CD4-positive, alpha-beta T cell (primary cell): ENCODE data around the gene HNRNPAB. TPM values are rescaled to one million over a fixed set of nuclear protein-coding genes. Genes with fewer than 3 reads are reported as not detected.

Experiments
- ATAC-seq: fragments of 200-7000 bp; cut with Tn5 transposase; one replicate; pipeline ENCODE4 v1.10.0; 2022; ENCODE audit warnings: mild to moderate bottlenecking; ENCODE audit not compliant: poor library complexity
- CTCF ChIA-PET: fragments of 350-600 bp; sonication (Branson Sonifier 250); formaldehyde crosslinking; loops from one replicate; lab custom pipeline; 2021; ENCODE audit warnings: antibody characterized with exemption, inconsistent platforms; lab: Charles Lee
- POLR2A ChIA-PET: fragments of 350-600 bp; sonication (Branson Sonifier 250); formaldehyde crosslinking; loops from one replicate; lab custom pipeline; 2021; ENCODE audit warnings: antibody characterized with exemption, inconsistent platforms; lab: Charles Lee
- DNase-seq, 14 experiments: peaks; one replicate each; pipeline ENCODE4 v3.0.0-alpha.2; 2013 to 2020; ENCODE audit warnings: mixed read lengths in 2 of 14
- H3K27ac ChIP-seq, 2 donors: one replicate each; pipeline versions ENCODE4 v1.5.1 to v1.7.0; 2013; ENCODE audit warnings: low read length in 2 of 2, low read depth in 1 of 2, mild to moderate bottlenecking in 1 of 2
- H3K27me3 ChIP-seq, 2 experiments: 1 replicate in 1 of 2; 2 replicates in 1 of 2; pipeline versions ENCODE4 v1.6.1 to v1.7.0; 2013; ENCODE audit warnings: low read length in 2 of 2, control low read depth in 1 of 2, mild to moderate bottlenecking in 1 of 2, moderate library complexity in 1 of 2; ENCODE audit not compliant: insufficient read depth in 2 of 2, control insufficient read depth in 1 of 2
- H3K36me3 ChIP-seq: one replicate; pipeline ENCODE4 v1.6.1; 2013; ENCODE audit warnings: low read length, control low read depth; ENCODE audit not compliant: insufficient read depth
- H3K4me1 ChIP-seq: one replicate; pipeline ENCODE4 v1.6.1; 2013; ENCODE audit warnings: low read length, control low read depth; ENCODE audit not compliant: insufficient read depth
- H3K4me3 ChIP-seq: one replicate; pipeline ENCODE4 v1.5.1; 2013; ENCODE audit warnings: mild to moderate bottlenecking, low read length, moderate library complexity
- H3K9me3 ChIP-seq, 2 experiments: 1 replicate in 1 of 2; 2 replicates in 1 of 2; pipeline versions ENCODE4 v1.6.1 to v1.7.0; 2013; ENCODE audit warnings: low read length in 2 of 2, mild to moderate bottlenecking in 2 of 2, control low read depth in 1 of 2, moderate library complexity in 1 of 2; ENCODE audit not compliant: control insufficient read depth in 1 of 2, insufficient read depth in 1 of 2
- H3K27ac Mint-ChIP-seq: one replicate; pipeline ENCODE4 v1.8.0; 2020; ENCODE audit warnings: mixed read lengths
- H3K27me3 Mint-ChIP-seq: one replicate; pipeline ENCODE4 v1.8.0; 2021; ENCODE audit warnings: mixed read lengths
- H3K36me3 Mint-ChIP-seq: one replicate; pipeline ENCODE4 v1.8.0; 2021; ENCODE audit warnings: low read depth, mixed read lengths
- H3K4me1 Mint-ChIP-seq: one replicate; pipeline ENCODE4 v1.8.0; 2021; ENCODE audit warnings: low read depth, mixed read lengths
- H3K4me3 Mint-ChIP-seq: one replicate; pipeline ENCODE4 v1.8.0; 2020; ENCODE audit warnings: mild to moderate bottlenecking, mixed read lengths
- H3K9me3 Mint-ChIP-seq: one replicate; pipeline ENCODE4 v1.8.0; 2020; ENCODE audit warnings: mixed read lengths
- intact Hi-C, 2 experiments: fragments of 100-400 bp; cut with DNase I in 1 of 2; cut with micrococcal nuclease in 1 of 2; formaldehyde crosslinking; loops; one replicate each; pipeline versions ENCODE4 v1.15.1 to v1.9.0; 2023 to 2025; cut with DNase I, micrococcal nuclease
- total RNA-seq, 174 experiments: library from RNA in 2 of 174; stranded (reverse) in 2 of 174; gene quantifications; one replicate each; pipeline ENCODE4 v1.2.3 and lab custom pipeline; 2021 to 2026
- TF ChIP-seq, protein P1 (sequence below): fragments of 200-600 bp; IDR thresholded peaks from one replicate; pipeline ENCODE4 v1.8.0; 2022; ENCODE audit warnings: antibody characterized with exemption, mild to moderate bottlenecking

HNRNPAB gene
- total RNA-seq, 2 experiments from 2014 or later: 63.6 to 68.9 TPM

DNA sequence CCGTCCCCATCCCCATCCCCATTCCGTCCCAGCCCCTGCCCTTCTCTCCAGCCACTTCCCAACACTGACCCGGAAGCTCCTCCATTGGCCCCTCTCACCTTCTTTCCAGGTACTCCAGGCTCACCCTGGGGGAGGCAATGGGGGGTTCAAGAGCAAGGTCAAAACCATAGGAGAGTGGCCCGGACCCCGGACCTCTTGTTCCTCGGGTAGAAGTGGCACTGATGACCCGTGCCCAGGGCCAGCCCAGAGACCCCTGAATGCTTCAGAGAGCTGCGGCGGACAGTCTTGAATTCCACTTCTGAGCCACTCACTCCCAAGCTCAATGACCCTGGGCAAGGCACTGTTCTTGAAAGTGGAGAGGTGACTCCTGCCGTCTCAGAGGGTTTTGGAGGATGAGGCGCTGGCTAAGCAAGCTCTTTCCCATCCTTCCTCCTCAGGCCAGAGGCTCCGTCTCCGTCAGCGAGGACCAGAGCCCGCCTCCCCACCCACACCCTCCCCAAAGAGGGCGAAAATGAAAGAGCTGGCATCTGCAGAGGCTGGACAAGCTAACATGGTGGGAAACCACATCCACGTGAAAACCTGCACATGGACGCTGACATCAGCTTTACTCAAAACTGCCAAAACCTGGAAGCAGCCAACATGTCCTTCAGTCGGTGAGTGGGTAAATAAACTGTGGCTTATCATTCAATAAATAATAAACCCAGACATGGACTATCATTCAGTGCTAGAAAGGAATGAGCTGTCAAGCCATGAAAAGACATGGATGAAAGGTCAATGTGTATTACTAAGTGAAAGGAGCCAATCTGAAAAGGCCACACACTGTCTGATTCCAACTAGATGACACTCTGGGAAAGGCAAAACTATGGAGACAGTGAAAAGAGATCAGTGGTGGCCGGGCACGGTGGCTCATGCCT lies 55.5 kb downstream of the HNRNPAB start:
- intact Hi-C loops: no loop called here
- Mint-ChIP-seq H3K36me3 (no peaks in the 10 kb centered on the region), H3K4me1 (no peaks in the 10 kb centered on the region), H3K4me3 (no peak overlapping the region), H3K27me3 (no peaks in the 10 kb centered on the region), H3K9me3 (no peaks in the 10 kb centered on the region), H3K27ac (no peak overlapping the region)
- no peaks in the 10 kb centered on the region for H3K27me3 ChIP-seq
- TF ChIP-seq, protein P1, sequence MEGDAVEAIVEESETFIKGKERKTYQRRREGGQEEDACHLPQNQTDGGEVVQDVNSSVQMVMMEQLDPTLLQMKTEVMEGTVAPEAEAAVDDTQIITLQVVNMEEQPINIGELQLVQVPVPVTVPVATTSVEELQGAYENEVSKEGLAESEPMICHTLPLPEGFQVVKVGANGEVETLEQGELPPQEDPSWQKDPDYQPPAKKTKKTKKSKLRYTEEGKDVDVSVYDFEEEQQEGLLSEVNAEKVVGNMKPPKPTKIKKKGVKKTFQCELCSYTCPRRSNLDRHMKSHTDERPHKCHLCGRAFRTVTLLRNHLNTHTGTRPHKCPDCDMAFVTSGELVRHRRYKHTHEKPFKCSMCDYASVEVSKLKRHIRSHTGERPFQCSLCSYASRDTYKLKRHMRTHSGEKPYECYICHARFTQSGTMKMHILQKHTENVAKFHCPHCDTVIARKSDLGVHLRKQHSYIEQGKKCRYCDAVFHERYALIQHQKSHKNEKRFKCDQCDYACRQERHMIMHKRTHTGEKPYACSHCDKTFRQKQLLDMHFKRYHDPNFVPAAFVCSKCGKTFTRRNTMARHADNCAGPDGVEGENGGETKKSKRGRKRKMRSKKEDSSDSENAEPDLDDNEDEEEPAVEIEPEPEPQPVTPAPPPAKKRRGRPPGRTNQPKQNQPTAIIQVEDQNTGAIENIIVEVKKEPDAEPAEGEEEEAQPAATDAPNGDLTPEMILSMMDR: no peak
- H3K9me3 ChIP-seq: peaks cover 0 to 7% of the 10 kb centered on the region in 2 experiments
- H3K4me3 ChIP-seq: no peak overlapping the region
- DNase-seq (no peak), ATAC-seq (no peak)
- H3K27ac ChIP-seq: no peak overlapping the region
- H3K36me3 ChIP-seq: no peaks in the 10 kb centered on the region
- no peaks in the 10 kb centered on the region for H3K4me1 ChIP-seq
- ChIA-PET POLR2A (no interaction called here), CTCF (no interaction called here)

Other genes starting within 250 kb of the HNRNPAB start
- gene PROP1, start 208.3 kb upstream of the HNRNPAB start, total RNA-seq: not detected
- gene N4BP3, start 91.0 kb upstream of the HNRNPAB start, total RNA-seq: 1 to 10 TPM; 3.8 to 4.3 TPM
- gene RMND5B, start 73.5 kb upstream of the HNRNPAB start, total RNA-seq: 10 to 100 TPM; 12.0 to 13.8 TPM
- 10 to 100 TPM; 42.2 to 44.5 TPM for gene NHP2, start 50.6 kb upstream of the HNRNPAB start, total RNA-seq
- not detected for gene GMCL2, start 17.2 kb upstream of the HNRNPAB start, total RNA-seq
- 10 to 100 TPM; 90.9 to 92.8 TPM for gene PHYKPL, start 28.3 kb downstream of the HNRNPAB start, total RNA-seq